ENCODE measurements around the gene MORC4.

GRCh38 chrX:106898462-106898861 lies 101.5 kb downstream of the MORC4 start:
- TF ChIP-seq GATA3 (IDR thresholded peaks at IDR 0.05; ENCODE audit: low read depth, low read length): no peak
- TF ChIP-seq GATA2 (IDR thresholded peaks at IDR 0.05; ENCODE audit: low read depth, low read length): no peak

Measured in SH-SY5Y (cell line).